GM10248 (cell line): Measurements from ENCODE around the gene INPP1.
"Not testable (repeated sequence)": the region's sequence is repeated elsewhere in the genome, so short reads cannot be mapped to it uniquely, and the experiment has no call there.

Source experiments
- CTCF ChIA-PET: fragments of 300-600 bp; sonication (Branson Sonifier 250); formaldehyde crosslinking; extraction: SDS; loops from one replicate; lab custom pipeline; 2021; ENCODE audit warnings: antibody characterized with exemption; lab: Yijun Ruan, JAX
- POLR2A ChIA-PET: fragments of 350-650 bp; sonication (Branson Sonifier 250); formaldehyde crosslinking; extraction: SDS; loops from one replicate; lab custom pipeline; 2020; ENCODE audit warnings: antibody characterized with exemption; lab: Yijun Ruan, JAX
- DNase-seq: peaks from one replicate; pipeline ENCODE4 v3.0.0; 2012; ENCODE audit errors: extremely low spot score
- TF ChIP-seq, protein P1 (sequence below): IDR thresholded peaks from 2 replicates; pipeline ENCODE4 v1.5.1; 2012; ENCODE audit warnings: mild to moderate bottlenecking, low read depth; ENCODE audit errors: extremely low read depth, missing control alignments, control extremely low read depth

The INPP1 gene

DNA sequence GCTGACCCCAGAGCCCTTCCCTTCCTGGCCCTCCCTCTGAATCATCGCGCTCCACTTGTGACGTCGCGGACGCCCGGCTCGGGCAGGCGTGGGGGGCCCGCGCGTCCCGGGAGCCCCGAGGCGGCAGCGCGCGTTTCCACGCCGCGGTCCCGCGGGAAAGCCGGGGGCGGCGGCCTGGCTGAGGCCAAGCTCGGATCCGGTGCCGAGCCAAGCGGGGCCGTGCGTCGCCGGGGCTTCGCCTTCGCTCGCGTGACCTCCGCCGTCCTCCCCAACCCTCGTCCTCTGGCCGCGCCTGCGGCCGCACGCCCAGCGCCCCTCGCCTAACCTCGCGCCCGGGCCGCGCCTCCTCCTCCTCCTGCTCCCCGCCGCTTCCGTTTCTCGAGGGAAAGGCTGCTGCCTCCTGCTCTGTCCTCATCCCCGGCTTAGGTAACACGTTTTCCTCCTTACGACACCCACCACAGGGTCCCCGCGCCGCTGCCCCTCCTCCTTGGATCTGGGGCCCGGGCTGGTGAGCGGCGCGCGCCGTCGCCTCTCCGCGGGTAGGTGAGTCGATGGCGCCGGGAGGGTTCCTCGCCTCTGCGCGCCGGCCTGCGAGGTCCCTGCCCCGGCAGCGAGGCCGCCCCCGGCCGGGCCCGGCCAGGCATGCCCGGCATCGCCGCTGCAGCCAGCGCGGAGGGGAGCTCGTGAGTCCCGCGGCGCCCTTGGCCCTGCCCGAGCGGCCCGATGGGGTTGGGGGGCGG lies at the start of gene INPP1:
Gene INPP1 (plus strand): TSS at position 54 of the 740 bp plus-strand sequence. CDS start 16,514 bp downstream, outside the sequence.
- TF ChIP-seq, protein P1, sequence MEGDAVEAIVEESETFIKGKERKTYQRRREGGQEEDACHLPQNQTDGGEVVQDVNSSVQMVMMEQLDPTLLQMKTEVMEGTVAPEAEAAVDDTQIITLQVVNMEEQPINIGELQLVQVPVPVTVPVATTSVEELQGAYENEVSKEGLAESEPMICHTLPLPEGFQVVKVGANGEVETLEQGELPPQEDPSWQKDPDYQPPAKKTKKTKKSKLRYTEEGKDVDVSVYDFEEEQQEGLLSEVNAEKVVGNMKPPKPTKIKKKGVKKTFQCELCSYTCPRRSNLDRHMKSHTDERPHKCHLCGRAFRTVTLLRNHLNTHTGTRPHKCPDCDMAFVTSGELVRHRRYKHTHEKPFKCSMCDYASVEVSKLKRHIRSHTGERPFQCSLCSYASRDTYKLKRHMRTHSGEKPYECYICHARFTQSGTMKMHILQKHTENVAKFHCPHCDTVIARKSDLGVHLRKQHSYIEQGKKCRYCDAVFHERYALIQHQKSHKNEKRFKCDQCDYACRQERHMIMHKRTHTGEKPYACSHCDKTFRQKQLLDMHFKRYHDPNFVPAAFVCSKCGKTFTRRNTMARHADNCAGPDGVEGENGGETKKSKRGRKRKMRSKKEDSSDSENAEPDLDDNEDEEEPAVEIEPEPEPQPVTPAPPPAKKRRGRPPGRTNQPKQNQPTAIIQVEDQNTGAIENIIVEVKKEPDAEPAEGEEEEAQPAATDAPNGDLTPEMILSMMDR, result no peak
- CTCF ChIA-PET, result interaction anchor here (0.7 to 5.5 kb wide), 16 partner anchors 11 to 708 kb away, joined by 3 to 49 read pairs (median 4); partner anchors contain the start of gene HIBCH

DNA sequence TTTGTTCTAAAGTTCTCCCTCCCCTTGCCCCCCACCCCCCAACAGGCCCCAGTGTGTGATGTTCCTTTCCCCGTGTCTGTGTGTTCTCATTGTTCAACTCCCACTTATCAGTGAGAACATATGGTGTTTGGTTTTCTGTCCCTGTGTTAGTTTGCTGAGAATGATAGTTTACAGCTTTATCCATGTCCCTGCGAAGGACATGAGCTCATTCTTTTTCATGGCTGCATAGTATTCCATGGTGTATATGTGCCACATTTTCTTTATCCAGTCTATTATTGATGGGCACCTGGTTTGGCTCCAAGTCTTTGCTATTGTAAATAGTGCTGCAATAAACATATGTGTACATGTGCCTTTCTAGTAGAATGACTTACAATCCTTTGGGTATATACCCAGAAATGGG lies 45.5 kb upstream of the INPP1 start:
- DNase-seq, result not testable (repeated sequence)
- ChIA-PET POLR2A (interaction anchor here (0.6 kb wide), 1 partner anchor 23 kb away, joined by 3 read pairs; no protein-coding TSS in a partner anchor), CTCF (interaction anchor here (1.2 kb wide), 1 partner anchor 13 kb away, joined by 3 read pairs; no protein-coding TSS in a partner anchor)

More for the DNA sequence above, at the start of gene INPP1:
- POLR2A ChIA-PET, result interaction anchor here (0.8 kb wide), 1 partner anchor 25 kb away, joined by 3 read pairs; no protein-coding TSS in a partner anchor
- DNase-seq, result peak; percentile 66

DNA sequence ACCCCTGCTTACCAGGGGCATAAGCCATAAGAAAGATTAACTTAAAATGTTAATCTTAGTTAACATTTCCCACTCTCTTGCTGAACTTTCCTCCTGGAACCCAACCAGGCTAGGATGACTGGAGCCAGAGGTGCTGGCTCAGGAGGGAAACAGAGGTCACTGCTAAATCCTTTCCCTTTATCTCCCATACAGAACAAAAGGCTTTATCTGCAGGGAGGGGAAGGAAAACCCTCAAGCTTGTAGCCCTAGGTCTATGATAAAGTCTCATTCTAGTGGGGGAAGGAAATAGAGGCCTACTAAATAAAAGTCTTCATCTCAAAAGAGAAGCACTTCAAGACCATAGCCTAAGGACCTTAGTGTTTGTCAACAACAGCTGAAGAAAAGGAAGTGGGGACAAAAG lies 42.4 kb upstream of the INPP1 start:
- TF ChIP-seq, protein P1, result no peak
- CTCF ChIA-PET, result interaction anchor here (1.1 to 1.7 kb wide), 2 partner anchors 8 to 20 kb away, joined by 3 to 6 read pairs; no protein-coding TSS in a partner anchor
- POLR2A ChIA-PET, result interaction anchor here (0.5 kb wide), 1 partner anchor 659 kb away, joined by 3 read pairs; no protein-coding TSS in a partner anchor
- DNase-seq, result no peak

- CTCF ChIA-PET, result interaction anchor here (1.0 to 1.7 kb wide), 3 partner anchors 15 to 220 kb away, joined by 3 to 6 read pairs (median 3); no protein-coding TSS in a partner anchor
- TF ChIP-seq, protein P1, result no peak
- no peak for DNase-seq
- POLR2A ChIA-PET, result no interaction called here
Observed at GRCh38 chr2:190302052-190302451, 41.3 kb upstream of the INPP1 start.

- ChIA-PET CTCF (interaction anchor here (1.1 kb wide), 1 partner anchor 11 kb away, joined by 3 read pairs; no protein-coding TSS in a partner anchor), POLR2A (no interaction called here)
- TF ChIP-seq, protein P1, result no peak
- DNase-seq, result no peak
Observed at GRCh38 chr2:190303647-190304046, 39.7 kb upstream of the INPP1 start.

GRCh38 chr2:190304404-190304803 lies 39.0 kb upstream of the INPP1 start:
- no peak for DNase-seq
- POLR2A ChIA-PET, result no interaction called here
- TF ChIP-seq, protein P1, result no peak
- CTCF ChIA-PET, result no interaction called here
